Measurements from ENCODE around the gene ALG11. TPM values are rescaled to one million over a fixed set of nuclear protein-coding genes. Genes with fewer than 3 reads are reported as not detected.
A peak's percentile ranks its signal among the peaks of the same experiment; 100 is the strongest.
"Not testable (repeated sequence)": the region's sequence is repeated elsewhere in the genome, so short reads cannot be mapped to it uniquely, and the experiment has no call there.

Gene ALG11
- total and polyA plus RNA-seq, 8 donors = 2.5 to 22.1 (median 14.7) TPM

- intact Hi-C loops (cut with DNase I) = no loop called here
- Histone ChIP-seq H3K9me3 (no peaks in the 10 kb centered on the region), H3K27me3 (no peaks in the 10 kb centered on the region), H3K27ac (no peak overlapping the region), H3K4me3 (no peak overlapping the region), H3K4me1 (no peaks in the 10 kb centered on the region), H3K36me3 (no peaks in the 10 kb centered on the region)
- FAIRE-seq (no peak), ATAC-seq (no peak), DNase-seq (no peak)
- no peak for TF ChIP-seq CTCF (IDR thresholded peaks at IDR 0.05)
- 52 to 54% methylated on average over 2 of the region's 2 CpGs for WGBS, 2 donors
Observed at GRCh38 chr13:52048516-52048915, 36.3 kb downstream of the ALG11 start.

GRCh38 chr13:52051400-52051799 lies 39.2 kb downstream of the ALG11 start:
- no peak for TF ChIP-seq CTCF (IDR thresholded peaks at IDR 0.05)
- FAIRE-seq (no peak), ATAC-seq (no peak), DNase-seq (no peak)
- Histone ChIP-seq H3K4me3 (no peak overlapping the region), H3K36me3 (no peaks in the 10 kb centered on the region), H3K27ac (no peak overlapping the region), H3K4me1 (no peaks in the 10 kb centered on the region), H3K27me3 (no peaks in the 10 kb centered on the region), H3K9me3 (no peaks in the 10 kb centered on the region)
- intact Hi-C loops (cut with DNase I) = no loop called here
- 52 to 54% methylated on average over 7 of the region's 7 CpGs for WGBS, 2 donors

- intact Hi-C loops (cut with DNase I) = no loop called here
Observed at GRCh38 chr13:52053460-52053859, 41.3 kb downstream of the ALG11 start.

GRCh38 chr13:52061064-52061463 lies 48.9 kb downstream of the ALG11 start:
- H3K27me3 ChIP-seq; H3K36me3 ChIP-seq; intact Hi-C loops (cut with DNase I); H3K4me1 ChIP-seq; H3K9me3 ChIP-seq; H3K4me3 ChIP-seq; ATAC-seq; DNase-seq; FAIRE-seq: not testable (repeated sequence)
- H3K27ac ChIP-seq = peak overlapping the region in 1 of 4 donors; percentile 28
- 75 to 80% methylated on average over 3 of the region's 3 CpGs for WGBS, 2 donors

More at GRCh38 chr13:52053460-52053859, 41.3 kb downstream of the ALG11 start:
- FAIRE-seq = no peak
- Histone ChIP-seq H3K27ac (no peak overlapping the region), H3K9me3 (no peaks in the 10 kb centered on the region), H3K4me1 (no peaks in the 10 kb centered on the region), H3K36me3 (no peaks in the 10 kb centered on the region), H3K27me3 (no peaks in the 10 kb centered on the region), H3K4me3 (no peak overlapping the region)
- DNase-seq = no peak
- TF ChIP-seq CTCF (IDR thresholded peaks at IDR 0.05) = no peak
- WGBS, 2 donors = 77 to 87% methylated on average over 4 of the region's 4 CpGs
- no peak for ATAC-seq

- intact Hi-C loops (cut with DNase I) = no loop called here
- no peak for TF ChIP-seq CTCF (IDR thresholded peaks at IDR 0.05)
- no peaks in the 10 kb centered on the region for H3K36me3 ChIP-seq
- ATAC-seq (peak in 1 of 4 donors; percentile 58), FAIRE-seq (no peak), DNase-seq (no peak)
- H3K27me3 ChIP-seq = no peaks in the 10 kb centered on the region
- H3K27ac ChIP-seq = peak overlapping the region in 1 of 4 donors; percentile 28
- 48 to 52% methylated on average over 3 of the region's 3 CpGs for WGBS, 2 donors
- no peaks in the 10 kb centered on the region for H3K4me1 ChIP-seq
- H3K9me3 ChIP-seq = no peaks in the 10 kb centered on the region
- H3K4me3 ChIP-seq = no peak overlapping the region
Observed at GRCh38 chr13:52061587-52061986, 49.4 kb downstream of the ALG11 start.

GRCh38 chr13:52067237-52067636 lies 55.0 kb downstream of the ALG11 start:
- Histone ChIP-seq H3K27ac (no peak overlapping the region), H3K4me1 (no peaks in the 10 kb centered on the region), H3K27me3 (no peaks in the 10 kb centered on the region), H3K4me3 (no peak overlapping the region), H3K36me3 (no peaks in the 10 kb centered on the region), H3K9me3 (no peaks in the 10 kb centered on the region)
- no peak for ATAC-seq
- TF ChIP-seq CTCF (IDR thresholded peaks at IDR 0.05) = no peak
- no peak for FAIRE-seq
- no peak for DNase-seq
- intact Hi-C loops (cut with DNase I) = no loop called here

Measured in pancreas (tissue), 10 donors.